ENCODE measurements around the gene MIER2.
"Not testable (repeated sequence)": the region's sequence is repeated elsewhere in the genome, so short reads cannot be mapped to it uniquely, and the experiment has no call there.

MIER2 gene

GRCh38 chr19:389255-389934, 44.8 kb upstream of the MIER2 start:
- no peak for TF ChIP-seq EZH2phosphoT487 (IDR thresholded peaks at IDR 0.05; ENCODE audit: borderline replicate concordance, low read length)
- no peak for TF ChIP-seq CTCF (IDR thresholded peaks at IDR 0.05; ENCODE audit: low read depth, low read length, poor library complexity, severe bottlenecking)
- H3K9me3 ChIP-seq (ENCODE audit: control insufficient read depth, insufficient read depth, low read length), result peaks cover 41% of the 10 kb centered on the region; the same call in 1 of the 2 replicates

GRCh38 chr19:388691-389090, 44.1 kb upstream of the MIER2 start:
- Histone ChIP-seq H3K36me3 (ENCODE audit: control insufficient read depth, low read length) (no peaks in the 10 kb centered on the region), H3K4me3 (ENCODE audit: low read length) (no peak overlapping the region), H4K20me1 (ENCODE audit: control insufficient read depth, insufficient read depth, low read depth, low read length) (no peaks in the 10 kb centered on the region)

More at GRCh38 chr19:389255-389934, 44.8 kb upstream of the MIER2 start:
- Histone ChIP-seq H3K4me1 (ENCODE audit: control insufficient read depth, low read length) (peaks cover 7% of the 10 kb centered on the region), H3K4me2 (ENCODE audit: low read length) (no peak overlapping the region), H3K9me2 (replicated peaks; ENCODE audit: control insufficient read depth, low read length) (no peaks in the 10 kb centered on the region), H3F3A (ENCODE audit: control insufficient read depth, insufficient read depth) (0 out of 2 replicates have a peak, but pooled peaks cover 5% of the 10 kb centered on the region), H4K20me1 (ENCODE audit: control insufficient read depth, insufficient read depth, low read depth, low read length) (no peaks in the 10 kb centered on the region), H3K79me2 (ENCODE audit: control insufficient read depth, low read length) (no peaks in the 10 kb centered on the region), H3K27ac (ENCODE audit: low read depth, low read length) (no peak overlapping the region), H3K27me3 (ENCODE audit: control insufficient read depth, low read length) (no peaks in the 10 kb centered on the region), H3K4me3 (ENCODE audit: low read length) (no peak overlapping the region), H3K36me3 (ENCODE audit: control insufficient read depth, low read length) (no peaks in the 10 kb centered on the region)

GRCh38 chr19:387777-388176, 43.2 kb upstream of the MIER2 start:
- Histone ChIP-seq H3K27me3 (ENCODE audit: control insufficient read depth, low read length) (no peaks in the 10 kb centered on the region), H3K4me1 (ENCODE audit: control insufficient read depth, low read length) (peaks cover 23% of the 10 kb centered on the region), H4K20me1 (ENCODE audit: control insufficient read depth, insufficient read depth, low read depth, low read length) (no peaks in the 10 kb centered on the region), H3K9me2 (replicated peaks; ENCODE audit: control insufficient read depth, low read length) (no peaks in the 10 kb centered on the region), H3K79me2 (ENCODE audit: control insufficient read depth, low read length) (no peaks in the 10 kb centered on the region), H3K4me3 (ENCODE audit: low read length) (no peak overlapping the region), H3K4me2 (ENCODE audit: low read length) (no peak overlapping the region), H3K27ac (ENCODE audit: low read depth, low read length) (no peak overlapping the region), H3K36me3 (ENCODE audit: control insufficient read depth, low read length) (no peaks in the 10 kb centered on the region), H3F3A (ENCODE audit: control insufficient read depth, insufficient read depth) (peaks cover 3% of the 10 kb centered on the region), H3K9me3 (ENCODE audit: control insufficient read depth, insufficient read depth, low read length) (peaks cover 45% of the 10 kb centered on the region)
- TF ChIP-seq EZH2phosphoT487 (IDR thresholded peaks at IDR 0.05; ENCODE audit: borderline replicate concordance, low read length) (no peak), CTCF (IDR thresholded peaks at IDR 0.05; ENCODE audit: low read depth, low read length, poor library complexity, severe bottlenecking) (no peak)

More at GRCh38 chr19:388691-389090, 44.1 kb upstream of the MIER2 start:
- no peak for TF ChIP-seq EZH2phosphoT487 (IDR thresholded peaks at IDR 0.05; ENCODE audit: borderline replicate concordance, low read length)
- no peak for TF ChIP-seq CTCF (IDR thresholded peaks at IDR 0.05; ENCODE audit: low read depth, low read length, poor library complexity, severe bottlenecking)
- Histone ChIP-seq H3K4me2 (ENCODE audit: low read length) (no peak overlapping the region), H3K27me3 (ENCODE audit: control insufficient read depth, low read length) (no peaks in the 10 kb centered on the region), H3K9me3 (ENCODE audit: control insufficient read depth, insufficient read depth, low read length) (peaks cover 44% of the 10 kb centered on the region; the same call in 1 of the 2 replicates), H3K27ac (ENCODE audit: low read depth, low read length) (no peak overlapping the region), H3K79me2 (ENCODE audit: control insufficient read depth, low read length) (no peaks in the 10 kb centered on the region), H3K4me1 (ENCODE audit: control insufficient read depth, low read length) (peaks cover 14% of the 10 kb centered on the region), H3F3A (ENCODE audit: control insufficient read depth, insufficient read depth) (0 out of 2 replicates have a peak, but pooled peaks cover 5% of the 10 kb centered on the region), H3K9me2 (replicated peaks; ENCODE audit: control insufficient read depth, low read length) (no peaks in the 10 kb centered on the region)

GRCh38 chr19:386632-387301, 42.2 kb upstream of the MIER2 start:
- not testable (repeated sequence) for H3K79me2 ChIP-seq (ENCODE audit: control insufficient read depth, low read length); H3F3A ChIP-seq (ENCODE audit: control insufficient read depth, insufficient read depth); H3K36me3 ChIP-seq (ENCODE audit: control insufficient read depth, low read length); H3K27me3 ChIP-seq (ENCODE audit: control insufficient read depth, low read length); H3K4me2 ChIP-seq (ENCODE audit: low read length); H4K20me1 ChIP-seq (ENCODE audit: control insufficient read depth, insufficient read depth, low read depth, low read length); H3K27ac ChIP-seq (ENCODE audit: low read depth, low read length); H3K9me2 ChIP-seq (replicated peaks; ENCODE audit: control insufficient read depth, low read length); H3K4me3 ChIP-seq (ENCODE audit: low read length)
- Histone ChIP-seq H3K9me3 (ENCODE audit: control insufficient read depth, insufficient read depth, low read length) (peaks cover 38% of the 10 kb centered on the region), H3K4me1 (ENCODE audit: control insufficient read depth, low read length) (peaks cover 26% of the 10 kb centered on the region)

- H3K4me2 ChIP-seq (ENCODE audit: low read length); H3K4me3 ChIP-seq (ENCODE audit: low read length); H3K79me2 ChIP-seq (ENCODE audit: control insufficient read depth, low read length); H3K9me2 ChIP-seq (replicated peaks; ENCODE audit: control insufficient read depth, low read length); H3K27me3 ChIP-seq (ENCODE audit: control insufficient read depth, low read length); H3F3A ChIP-seq (ENCODE audit: control insufficient read depth, insufficient read depth); H3K27ac ChIP-seq (ENCODE audit: low read depth, low read length); H4K20me1 ChIP-seq (ENCODE audit: control insufficient read depth, insufficient read depth, low read depth, low read length); H3K36me3 ChIP-seq (ENCODE audit: control insufficient read depth, low read length): not testable (repeated sequence)
- Histone ChIP-seq H3K9me3 (ENCODE audit: control insufficient read depth, insufficient read depth, low read length) (peaks cover 32% of the 10 kb centered on the region), H3K4me1 (ENCODE audit: control insufficient read depth, low read length) (peaks cover 31% of the 10 kb centered on the region)
Observed at GRCh38 chr19:386189-386588, 41.6 kb upstream of the MIER2 start.
